HG03066 (cell line): ENCODE data around the gene TNF.

Experiments
- ATAC-seq: cut with Tn5 transposase; IDR thresholded peaks from one replicate; pipeline ENCODE4 v1.9.1; 2021; ENCODE audit warnings: low read depth; ENCODE audit not compliant: unreplicated experiment

TNF gene

DNA sequence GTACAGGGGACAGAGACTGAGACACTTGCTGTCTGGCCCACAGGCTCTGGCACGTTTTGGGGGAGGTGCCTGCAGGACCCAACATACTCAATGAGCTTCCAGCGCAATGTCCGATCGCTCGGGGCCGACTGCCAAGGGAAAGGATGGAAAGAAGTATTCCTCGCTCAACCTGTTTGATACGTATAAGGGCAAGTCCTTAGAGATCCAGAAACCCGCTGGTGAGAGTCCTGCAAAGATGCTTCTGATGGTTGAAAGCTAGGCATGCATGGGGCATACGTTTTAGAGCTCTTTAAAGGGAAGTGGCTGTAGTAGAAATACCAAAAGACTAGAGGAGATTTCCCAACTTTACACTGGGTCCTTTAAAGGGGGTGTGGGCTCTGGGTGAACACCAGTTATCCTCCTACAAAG, 47.3 kb downstream of the TNF start:
- ATAC-seq = no peak

DNA sequence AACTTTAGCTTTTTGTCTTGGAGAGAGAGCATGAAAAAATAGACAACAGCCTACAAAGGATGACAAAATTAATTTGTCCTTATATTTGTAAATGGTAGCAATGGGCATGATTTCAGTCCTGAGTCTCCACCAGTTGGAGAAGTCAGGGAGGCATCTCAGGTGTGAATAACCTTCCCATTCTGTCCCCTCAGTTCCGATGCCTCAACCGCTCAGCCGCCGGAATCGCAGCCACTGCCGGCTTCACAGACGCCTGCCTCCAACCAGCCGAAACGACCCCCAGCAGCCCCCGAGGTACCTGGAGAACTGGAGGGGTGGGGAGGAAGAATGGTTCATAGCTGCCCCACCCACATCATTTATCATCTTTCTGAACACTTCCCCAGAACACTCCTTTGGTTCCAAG, 48.7 kb downstream of the TNF start:
- no peak for ATAC-seq

GRCh38 chr6:31626952-31627351, 51.6 kb downstream of the TNF start:
- no peak for ATAC-seq

DNA sequence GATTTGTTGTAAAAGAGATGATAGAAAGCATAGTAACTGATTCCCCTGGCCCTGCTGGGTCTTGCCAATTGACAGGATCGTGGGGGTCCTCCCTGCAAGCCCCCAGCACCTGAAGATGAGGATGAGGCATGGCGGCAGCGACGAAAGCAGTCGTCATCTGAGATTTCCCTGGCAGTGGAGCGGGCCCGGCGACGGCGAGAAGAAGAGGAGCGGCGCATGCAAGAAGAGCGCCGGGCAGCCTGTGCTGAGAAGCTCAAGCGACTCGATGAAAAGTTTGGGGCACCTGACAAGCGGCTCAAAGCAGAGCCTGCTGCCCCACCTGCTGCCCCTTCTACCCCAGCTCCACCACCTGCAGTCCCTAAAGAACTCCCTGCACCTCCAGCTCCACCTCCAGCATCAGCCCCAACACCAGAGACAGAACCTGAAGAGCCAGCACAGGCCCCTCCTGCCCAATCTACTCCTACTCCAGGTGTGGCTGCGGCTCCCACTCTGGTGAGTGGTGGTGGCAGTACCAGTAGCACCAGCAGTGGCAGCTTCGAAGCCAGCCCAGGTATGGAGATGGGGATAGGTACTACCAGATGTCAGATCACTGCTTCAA, 52.4 kb downstream of the TNF start:
- no peak for ATAC-seq
